Epithelial cell of alveolus of lung (primary cell): ENCODE results near the gene PSME1. TPM values are rescaled to one million over a fixed set of nuclear protein-coding genes. Genes with fewer than 3 reads are reported as not detected.

Source experiments
- total RNA-seq: library from RNA; depleted of rRNA; stranded (reverse); fragments of >200 nt; gene quantifications from 2 replicates; pipeline ENCODE4 v1.2.1, GENCODE V29; 2015

The PSME1 gene
- 145 and 188 TPM in 2 replicates for total RNA-seq

GRCh38 chr14:24135834-24136683 is at the start of gene PSME1:
Gene PSME1 (plus strand): TSS chr14:24136194. CDS start chr14:24136263, 69 bp downstream.

GRCh38 chr14:24093901-24094840 is 41.8 kb upstream of the PSME1 start, which contains the start of gene PCK2:
Gene PCK2 (plus strand): TSS chr14:24094311. CDS start chr14:24094406, 95 bp downstream.

GRCh38 chr14:24114532-24115421 is 21.2 kb upstream of the PSME1 start, which contains the start of the genes DCAF11 and NRL:
Gene DCAF11 (plus strand): TSS chr14:24114777. CDS start chr14:24115595, 818 bp downstream.
Gene NRL (minus strand): TSS chr14:24114949. CDS start chr14:24082848, 32,101 bp downstream.

GRCh38 chr14:24130380-24130716 is 5.6 kb upstream of the PSME1 start, which contains the start of gene FITM1:
Gene FITM1 (plus strand): TSS chr14:24130659. CDS start chr14:24131564, 905 bp downstream.

GRCh38 chr14:24141097-24141880 is 5.3 kb downstream of the PSME1 start, which contains the start of gene EMC9:
Gene EMC9 (minus strand): TSS chr14:24141591. CDS start chr14:24141304, 287 bp downstream.

GRCh38 chr14:24146453-24146977 is 10.5 kb downstream of the PSME1 start, which contains the start of gene PSME2:
Gene PSME2 (minus strand): TSS chr14:24146610. CDS start chr14:24146581, 29 bp downstream.

GRCh38 chr14:24146978-24147760 is 11.2 kb downstream of the PSME1 start, which contains the start of gene RNF31:
Gene RNF31 (plus strand): TSS chr14:24147498. CDS start chr14:24147699, 201 bp downstream.

GRCh38 chr14:24160850-24161804 is 25.1 kb downstream of the PSME1 start, which contains the start of gene IRF9:
Gene IRF9 (plus strand): TSS chr14:24161265. CDS start chr14:24162145, 880 bp downstream.

GRCh38 chr14:24171422-24172260 is 35.6 kb downstream of the PSME1 start, which contains the start of gene REC8:
Gene REC8 (plus strand): TSS chr14:24172080. CDS start chr14:24172553, 473 bp downstream.

Other genes with a start within 250 kb of the PSME1 start
- gene DHRS4, start 182.4 kb upstream of the PSME1 start, total RNA-seq: 41.5 and 50.0 TPM in 2 replicates
- gene DHRS4L2, start 147.3 kb upstream of the PSME1 start, total RNA-seq: 10.7 and 14.2 TPM in 2 replicates
- 0.64 TPM in 1 of 2 replicates, not detected in the other for gene CARMIL3, start 84.2 kb upstream of the PSME1 start, total RNA-seq
- not detected in 2 replicates for gene CPNE6, start 64.6 kb upstream of the PSME1 start, total RNA-seq
- gene PCK2, start 41.9 kb upstream of the PSME1 start, total RNA-seq: 19.4 and 71.2 TPM in 2 replicates
- gene DCAF11, start 21.4 kb upstream of the PSME1 start, total RNA-seq: 21.0 and 34.9 TPM in 2 replicates
- gene NRL, start 21.2 kb upstream of the PSME1 start, total RNA-seq: 1.0 and 3.0 TPM in 2 replicates
- gene FITM1, start 5.5 kb upstream of the PSME1 start, total RNA-seq: 0.80 TPM in 1 of 2 replicates, not detected in the other
- gene EMC9, start 5.4 kb downstream of the PSME1 start, total RNA-seq: 25.0 and 26.4 TPM in 2 replicates
- gene PSME2, start 10.4 kb downstream of the PSME1 start, total RNA-seq: 28.7 and 159 TPM in 2 replicates
- 37.0 and 77.7 TPM in 2 replicates for gene RNF31, start 11.3 kb downstream of the PSME1 start, total RNA-seq
- gene IRF9, start 25.1 kb downstream of the PSME1 start, total RNA-seq: 44.6 and 54.7 TPM in 2 replicates
- 2.2 and 28.7 TPM in 2 replicates for gene REC8, start 35.9 kb downstream of the PSME1 start, total RNA-seq
- 24.0 and 41.4 TPM in 2 replicates for gene IPO4, start 52.6 kb downstream of the PSME1 start, total RNA-seq
- 67.5 and 79.2 TPM in 2 replicates for gene TM9SF1, start 59.2 kb downstream of the PSME1 start, total RNA-seq
- gene TSSK4, start 69.5 kb downstream of the PSME1 start, total RNA-seq: 0.13 TPM in 1 of 2 replicates, not detected in the other
- gene CHMP4A, start 77.3 kb downstream of the PSME1 start, total RNA-seq: 37.2 and 42.5 TPM in 2 replicates
- 18.0 and 22.0 TPM in 2 replicates for gene MDP1, start 79.9 kb downstream of the PSME1 start, total RNA-seq
- gene NEDD8, start 96.2 kb downstream of the PSME1 start, total RNA-seq: 189 and 190 TPM in 2 replicates
- 60.1 and 72.7 TPM in 2 replicates for gene GMPR2, start 96.7 kb downstream of the PSME1 start, total RNA-seq
- 47.3 and 57.3 TPM in 2 replicates for gene TINF2, start 106.4 kb downstream of the PSME1 start, total RNA-seq
- 0.52 and 1.8 TPM in 2 replicates for gene TGM1, start 127.0 kb downstream of the PSME1 start, total RNA-seq
- 19.6 and 28.6 TPM in 2 replicates for gene RABGGTA, start 135.4 kb downstream of the PSME1 start, total RNA-seq
- 17.3 and 21.1 TPM in 2 replicates for gene DHRS1, start 163.6 kb downstream of the PSME1 start, total RNA-seq
- 18.2 and 18.6 TPM in 2 replicates for gene NOP9, start 163.7 kb downstream of the PSME1 start, total RNA-seq
- 0.16 and 1.9 TPM in 2 replicates for gene CIDEB, start 171.8 kb downstream of the PSME1 start, total RNA-seq
- 1.2 and 2.3 TPM in 2 replicates for gene LTB4R2, start 173.9 kb downstream of the PSME1 start, total RNA-seq
- gene LTB4R, start 175.3 kb downstream of the PSME1 start, total RNA-seq: 0.91 and 2.1 TPM in 2 replicates
- gene ADCY4, start 198.9 kb downstream of the PSME1 start, total RNA-seq: 0.39 and 0.88 TPM in 2 replicates
- 0.65 TPM in 1 of 2 replicates, not detected in the other for gene RIPK3, start 203.8 kb downstream of the PSME1 start, total RNA-seq
- gene NFATC4, start 232.0 kb downstream of the PSME1 start, total RNA-seq: 36.1 and 111 TPM in 2 replicates